AG09319 (cell line): Measurements from ENCODE around the gene DHRSX.

Experiments
- DNase-seq: peaks from one replicate; pipeline ENCODE4 v3.0.0-alpha.2; 2010; ENCODE audit warnings: low read depth; ENCODE audit errors: extremely low read depth
- CTCF ChIP-seq: IDR thresholded peaks from 2 replicates; pipeline ENCODE4 v1.5.1; 2011; ENCODE audit warnings: low read depth, mild to moderate bottlenecking, inconsistent platforms, low read length, moderate library complexity

DHRSX gene

GRCh38 chrX:2334237-2334636 is 166.5 kb downstream of the DHRSX start:
- DNase-seq = no peak
- no peak for TF ChIP-seq CTCF

DNA sequence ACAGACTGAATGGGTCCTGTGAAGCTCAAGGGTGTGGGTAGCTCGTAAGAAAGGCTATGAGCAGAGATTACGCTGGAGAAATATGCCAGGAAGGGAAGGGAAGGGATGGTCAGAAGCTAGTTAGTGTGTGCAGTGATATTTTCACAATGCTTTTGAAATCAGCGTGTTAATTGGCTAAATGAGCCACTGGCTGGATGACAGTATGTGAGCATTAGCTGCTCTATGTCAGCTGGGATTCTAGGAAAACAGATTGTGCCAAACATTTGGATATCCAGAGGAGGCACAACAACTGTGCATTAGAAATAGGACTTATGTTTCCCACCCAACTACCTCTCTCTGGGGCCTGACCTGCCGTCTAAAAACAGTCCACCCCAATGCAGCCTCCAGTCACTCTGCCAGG is 168.5 kb downstream of the DHRSX start:
- no peak for DNase-seq
- TF ChIP-seq CTCF = no peak

DNA sequence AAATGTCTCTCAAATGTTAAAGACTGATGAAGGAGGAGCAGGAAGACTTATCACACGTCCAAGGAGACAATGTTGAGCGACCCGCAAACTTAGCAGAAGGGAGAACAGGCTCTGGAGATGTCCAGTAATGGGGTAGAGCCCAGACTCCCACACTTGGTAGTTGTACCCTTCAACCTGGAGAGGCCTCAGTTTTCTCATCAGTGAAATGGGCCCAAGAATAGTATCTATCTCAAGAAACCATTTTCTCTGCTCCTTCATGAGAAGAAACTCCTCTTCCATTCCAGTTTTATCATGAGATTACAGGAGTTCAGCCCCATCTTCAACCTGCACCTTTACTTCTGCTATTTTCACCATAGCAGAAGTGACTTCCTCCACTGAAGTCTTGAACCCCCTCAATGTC is 169.9 kb downstream of the DHRSX start:
- TF ChIP-seq CTCF = no peak
- DNase-seq = no peak

DNA sequence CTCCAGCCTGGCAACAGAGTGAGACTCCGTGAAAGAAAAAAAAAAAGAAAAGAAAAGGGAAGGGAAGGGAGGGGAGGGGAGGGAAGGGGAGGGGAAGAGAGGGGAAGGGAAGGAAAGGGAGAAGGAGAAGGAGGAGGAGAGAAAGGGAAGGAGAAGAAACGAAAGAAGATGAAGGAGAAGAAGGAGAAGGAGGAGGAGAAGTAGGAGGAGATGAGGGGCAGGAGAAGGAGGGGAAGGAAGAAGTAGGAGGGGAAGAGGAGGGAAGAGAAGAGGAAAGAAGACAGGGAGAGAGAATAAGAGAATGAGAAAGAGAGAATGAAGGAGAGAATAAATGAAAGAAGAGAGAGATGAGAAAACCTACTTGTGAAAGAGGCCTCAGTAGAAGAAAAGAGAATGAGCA is 170.3 kb downstream of the DHRSX start:
- no peak for TF ChIP-seq CTCF
- no peak for DNase-seq

DNA sequence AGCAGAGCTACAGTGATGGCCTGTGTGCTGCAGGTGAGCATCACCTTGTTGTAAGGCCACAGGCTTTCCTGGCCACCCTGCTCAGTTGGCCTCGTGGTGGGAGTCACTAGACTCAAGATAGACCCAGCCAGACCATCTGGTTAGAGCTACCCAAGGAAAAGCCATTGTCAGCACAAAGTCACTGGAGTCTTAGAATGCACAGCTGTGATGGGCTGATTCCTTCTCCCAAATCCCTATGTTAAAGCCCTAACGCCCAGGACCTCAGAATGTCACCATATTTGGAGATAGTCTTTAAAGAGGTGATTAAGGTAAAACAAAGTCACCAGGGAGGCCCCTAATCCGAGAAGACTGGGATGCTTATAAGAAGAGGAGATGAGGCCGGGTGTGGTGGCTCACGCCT is 173.4 kb downstream of the DHRSX start:
- TF ChIP-seq CTCF = no peak
- no peak for DNase-seq

DNA sequence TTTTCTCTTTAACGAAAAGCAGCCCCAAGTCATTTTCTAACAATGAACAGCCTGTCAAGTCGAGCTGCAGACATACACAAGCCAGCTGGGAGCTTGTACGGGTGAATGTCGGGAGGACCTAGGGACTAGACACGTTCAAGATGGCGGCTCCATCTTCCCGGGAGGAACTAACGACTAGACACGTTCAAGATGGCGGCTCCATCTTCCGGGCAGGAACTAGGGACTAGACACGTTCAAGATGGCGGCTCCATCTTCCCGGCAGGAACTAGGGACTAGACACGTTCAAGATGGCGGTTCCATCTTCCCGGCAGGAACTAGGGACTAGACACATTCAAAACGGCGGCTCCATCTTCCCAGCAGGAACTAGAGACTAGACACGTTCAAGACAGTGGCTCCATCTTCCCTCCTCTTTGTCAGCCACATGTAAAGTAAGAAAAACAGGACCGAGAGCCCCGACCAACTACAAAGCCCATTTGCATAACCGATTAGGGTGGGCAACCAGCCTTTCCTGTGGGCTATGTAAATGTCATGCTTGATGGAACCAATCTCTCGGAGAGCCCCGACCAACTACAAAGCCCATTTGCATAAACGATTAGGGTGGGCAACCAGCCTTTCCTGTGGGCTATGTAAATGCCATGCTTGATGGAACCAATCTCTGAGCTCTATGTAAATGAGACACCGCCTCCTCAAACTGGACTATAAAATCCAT is 175.5 kb downstream of the DHRSX start:
- DNase-seq = peak; percentile 47
- no peak for TF ChIP-seq CTCF

- DNase-seq = no peak
- TF ChIP-seq CTCF = no peak
These were observed 176.6 kb downstream of the DHRSX start for GRCh38 chrX:2324151-2324550.
